Mammary epithelial cell (primary cell): Measurements from ENCODE around the gene KLHL25.

ENCODE experiments used
- CTCF ChIP-seq, 2 donors: IDR thresholded peaks in 1 of 2; conservative IDR thresholded peaks in 1 of 2; 2 replicates each; pipeline ENCODE4 v1.5.1; 2011 to 2012; ENCODE audit warnings: inconsistent platforms in 2 of 2, low read length in 2 of 2, mild to moderate bottlenecking in 2 of 2, control low read depth in 1 of 2, low read depth in 1 of 2; ENCODE audit not compliant: insufficient read depth in 1 of 2; ENCODE audit errors: extremely low read depth in 1 of 2
- EZH2 ChIP-seq: IDR thresholded peaks from 2 replicates; pipeline ENCODE4 v1.6.1; 2012; ENCODE audit warnings: low read length, inconsistent platforms, borderline replicate concordance

GRCh38 chr15:85769182-85769900 is 25.4 kb downstream of the KLHL25 start:
- TF ChIP-seq EZH2 = no peak
- no peak for TF ChIP-seq CTCF (conservative IDR thresholded peaks at IDR 0.05 in 1 of 2, IDR thresholded peaks at IDR 0.05 in 1 of 2; ENCODE audit: extremely low read depth in 1 of 2, insufficient read depth in 1 of 2, low read depth in 1 of 2, low read length in 2 of 2)
